Breast epithelium (tissue), 3 donors: ENCODE measurements around the gene GTPBP4.

Experiments used
- POLR2A ChIP-seq: fragments of 450-650 bp; IDR thresholded peaks from one replicate; pipeline ENCODE4 v1.6.1; 2016; ENCODE audit warnings: antibody characterized with exemption, mild to moderate bottlenecking, moderate library complexity
- POLR2AphosphoS5 ChIP-seq, 3 donors: sonication (generic); formaldehyde crosslinking; IDR thresholded peaks; one replicate each; pipeline ENCODE4 v1.6.1; 2017; ENCODE audit warnings: antibody characterized with exemption in 3 of 3
- TF ChIP-seq, protein P1 (sequence below), 3 donors: fragments of 450-650 bp; IDR thresholded peaks; one replicate each; pipeline ENCODE4 v1.5.1; 2016 to 2017; ENCODE audit warnings: antibody characterized with exemption in 3 of 3, mild to moderate bottlenecking in 3 of 3, moderate library complexity in 3 of 3

DNA sequence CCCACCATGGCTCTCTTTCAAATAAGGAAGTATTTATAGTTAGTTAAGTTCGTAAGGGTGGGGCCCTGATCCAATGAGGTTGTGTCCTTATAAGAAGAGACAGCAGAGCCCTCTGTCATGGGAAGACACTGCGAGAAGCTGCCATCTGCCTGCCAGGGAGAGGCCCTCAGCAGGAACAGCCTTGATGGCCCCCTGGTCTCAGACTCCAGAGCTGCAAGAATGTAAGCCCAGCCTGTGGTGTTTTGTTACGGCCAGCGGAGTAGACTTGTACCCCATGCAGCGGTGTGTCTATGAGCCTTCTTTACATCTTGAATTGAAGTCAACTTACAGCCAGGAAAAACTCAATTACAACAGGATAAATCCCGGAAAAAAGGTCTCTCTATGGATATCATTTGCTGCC is 42.5 kb upstream of the GTPBP4 start:
- TF ChIP-seq, protein P1, sequence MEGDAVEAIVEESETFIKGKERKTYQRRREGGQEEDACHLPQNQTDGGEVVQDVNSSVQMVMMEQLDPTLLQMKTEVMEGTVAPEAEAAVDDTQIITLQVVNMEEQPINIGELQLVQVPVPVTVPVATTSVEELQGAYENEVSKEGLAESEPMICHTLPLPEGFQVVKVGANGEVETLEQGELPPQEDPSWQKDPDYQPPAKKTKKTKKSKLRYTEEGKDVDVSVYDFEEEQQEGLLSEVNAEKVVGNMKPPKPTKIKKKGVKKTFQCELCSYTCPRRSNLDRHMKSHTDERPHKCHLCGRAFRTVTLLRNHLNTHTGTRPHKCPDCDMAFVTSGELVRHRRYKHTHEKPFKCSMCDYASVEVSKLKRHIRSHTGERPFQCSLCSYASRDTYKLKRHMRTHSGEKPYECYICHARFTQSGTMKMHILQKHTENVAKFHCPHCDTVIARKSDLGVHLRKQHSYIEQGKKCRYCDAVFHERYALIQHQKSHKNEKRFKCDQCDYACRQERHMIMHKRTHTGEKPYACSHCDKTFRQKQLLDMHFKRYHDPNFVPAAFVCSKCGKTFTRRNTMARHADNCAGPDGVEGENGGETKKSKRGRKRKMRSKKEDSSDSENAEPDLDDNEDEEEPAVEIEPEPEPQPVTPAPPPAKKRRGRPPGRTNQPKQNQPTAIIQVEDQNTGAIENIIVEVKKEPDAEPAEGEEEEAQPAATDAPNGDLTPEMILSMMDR (IDR thresholded peaks at IDR 0.05) = no peak
- TF ChIP-seq POLR2A = no peak
- TF ChIP-seq POLR2AphosphoS5 (IDR thresholded peaks at IDR 0.05) = no peak
